Neural crest cell (in vitro differentiated cells): Measurements from ENCODE around the gene PPP1R15B. TPM values are rescaled to one million over a fixed set of nuclear protein-coding genes. Genes with fewer than 3 reads are reported as not detected.
A peak's percentile ranks its signal among the peaks of the same experiment; 100 is the strongest.

ENCODE experiments used
- DNase-seq: peaks from one replicate; pipeline ENCODE4 v3.0.0; 2021; ENCODE audit warnings: low read depth, mixed read lengths, low spot score
- H3K27ac Mint-ChIP-seq: one replicate; pipeline ENCODE4 v1.8.0; 2021; ENCODE audit warnings: mild to moderate bottlenecking, mixed read lengths; ENCODE audit not compliant: unreplicated experiment
- H3K27me3 Mint-ChIP-seq: 2 replicates; pipeline ENCODE4 v1.8.0; 2021; ENCODE audit warnings: low read depth, mild to moderate bottlenecking, mixed read lengths
- H3K36me3 Mint-ChIP-seq: 2 replicates; pipeline ENCODE4 v1.8.0; 2021; ENCODE audit warnings: low read depth, mild to moderate bottlenecking, mixed read lengths
- H3K4me1 Mint-ChIP-seq: 2 replicates; pipeline ENCODE4 v1.8.0; 2021; ENCODE audit warnings: mixed read lengths
- H3K4me3 Mint-ChIP-seq: one replicate; pipeline ENCODE4 v1.8.0; 2021; ENCODE audit warnings: mild to moderate bottlenecking, mixed read lengths
- H3K9me3 Mint-ChIP-seq: 2 replicates; pipeline ENCODE4 v1.8.0; 2021; ENCODE audit warnings: mixed read lengths
- total RNA-seq: library from RNA; stranded (reverse); gene quantifications from 2 replicates; pipeline ENCODE4 v1.2.1, GENCODE V29; 2021
- TF ChIP-seq, protein P1 (sequence below): fragments of 200-600 bp; sonication (generic); conservative IDR thresholded peaks from 2 replicates; pipeline ENCODE4 v1.5.0; 2021; ENCODE audit warnings: antibody characterized with exemption, mild to moderate bottlenecking

PPP1R15B gene
- total RNA-seq, 1 donor from 2014 or later: 46.6 TPM

DNA sequence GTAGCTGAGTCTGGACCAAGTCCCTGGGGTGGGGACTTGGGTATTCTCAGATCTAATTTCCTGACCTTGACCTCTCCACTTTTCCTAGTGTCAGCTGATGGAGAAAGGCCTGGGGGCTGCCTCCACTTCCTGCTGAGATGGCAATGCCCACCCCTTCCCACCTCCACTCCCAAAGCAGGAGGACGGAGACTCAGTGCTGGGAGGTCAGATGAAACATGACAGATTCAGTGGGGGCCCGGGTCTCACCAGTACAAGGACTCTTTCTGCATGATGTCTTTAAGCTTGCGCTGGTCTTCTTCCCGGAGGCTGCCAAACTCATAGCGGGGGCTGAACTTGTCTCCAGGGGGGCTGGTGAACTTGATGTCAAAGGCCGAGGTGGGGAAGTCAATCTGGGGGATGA is 35.6 kb upstream of the PPP1R15B start:
- H3K4me3 Mint-ChIP-seq: no peak overlapping the region
- no peak for DNase-seq
- H3K4me1 Mint-ChIP-seq: peaks cover 16% of the 10 kb centered on the region
- H3K9me3 Mint-ChIP-seq: no peaks in the 10 kb centered on the region
- TF ChIP-seq, protein P1, sequence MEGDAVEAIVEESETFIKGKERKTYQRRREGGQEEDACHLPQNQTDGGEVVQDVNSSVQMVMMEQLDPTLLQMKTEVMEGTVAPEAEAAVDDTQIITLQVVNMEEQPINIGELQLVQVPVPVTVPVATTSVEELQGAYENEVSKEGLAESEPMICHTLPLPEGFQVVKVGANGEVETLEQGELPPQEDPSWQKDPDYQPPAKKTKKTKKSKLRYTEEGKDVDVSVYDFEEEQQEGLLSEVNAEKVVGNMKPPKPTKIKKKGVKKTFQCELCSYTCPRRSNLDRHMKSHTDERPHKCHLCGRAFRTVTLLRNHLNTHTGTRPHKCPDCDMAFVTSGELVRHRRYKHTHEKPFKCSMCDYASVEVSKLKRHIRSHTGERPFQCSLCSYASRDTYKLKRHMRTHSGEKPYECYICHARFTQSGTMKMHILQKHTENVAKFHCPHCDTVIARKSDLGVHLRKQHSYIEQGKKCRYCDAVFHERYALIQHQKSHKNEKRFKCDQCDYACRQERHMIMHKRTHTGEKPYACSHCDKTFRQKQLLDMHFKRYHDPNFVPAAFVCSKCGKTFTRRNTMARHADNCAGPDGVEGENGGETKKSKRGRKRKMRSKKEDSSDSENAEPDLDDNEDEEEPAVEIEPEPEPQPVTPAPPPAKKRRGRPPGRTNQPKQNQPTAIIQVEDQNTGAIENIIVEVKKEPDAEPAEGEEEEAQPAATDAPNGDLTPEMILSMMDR: no peak
- H3K36me3 Mint-ChIP-seq: peaks cover 11% of the 10 kb centered on the region
- no peaks in the 10 kb centered on the region for H3K27me3 Mint-ChIP-seq
- H3K27ac Mint-ChIP-seq: peak overlapping the region; percentile 43

DNA sequence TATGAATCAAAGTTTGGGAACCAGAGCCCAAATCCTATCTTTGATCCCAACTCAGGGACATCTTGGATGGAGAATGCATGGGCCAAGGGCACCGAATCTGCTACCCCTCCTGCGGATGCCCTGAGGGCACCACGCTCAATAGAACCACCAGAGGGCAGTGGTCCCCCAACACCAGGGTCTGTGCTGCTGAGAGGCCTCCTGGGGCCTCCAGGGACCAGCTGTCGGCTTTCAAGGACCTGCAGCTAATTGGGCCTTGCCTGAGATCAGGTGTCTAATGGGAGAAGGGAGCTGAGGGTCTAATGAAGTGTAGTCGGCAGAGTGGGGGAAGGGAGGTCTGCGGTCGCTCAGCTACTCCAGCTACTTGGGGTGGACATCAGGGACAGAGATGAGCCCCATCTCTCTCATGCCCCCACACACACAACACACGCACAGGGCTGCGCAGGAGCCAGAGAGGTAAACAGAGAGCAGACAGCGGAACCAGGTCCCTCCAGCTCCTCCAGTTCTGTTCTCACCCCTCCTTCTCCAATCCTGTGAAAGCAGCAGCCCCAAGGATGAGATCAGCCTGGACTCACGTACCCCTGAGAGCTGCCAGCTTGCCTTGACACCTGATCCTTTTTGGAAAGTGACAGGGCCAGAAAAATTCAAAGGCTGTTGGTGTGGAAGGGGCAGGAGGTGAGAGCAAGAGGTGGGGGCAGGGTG is 34.9 kb upstream of the PPP1R15B start:
- Mint-ChIP-seq H3K36me3 (peaks cover 13% of the 10 kb centered on the region), H3K4me3 (peak overlapping the region; percentile 72), H3K9me3 (no peaks in the 10 kb centered on the region), H3K27ac (peak overlapping the region; percentile 27), H3K4me1 (peaks cover 16% of the 10 kb centered on the region), H3K27me3 (no peaks in the 10 kb centered on the region)
- peak; percentile 64 for DNase-seq
- TF ChIP-seq, protein P1: peak; percentile 65

DNA sequence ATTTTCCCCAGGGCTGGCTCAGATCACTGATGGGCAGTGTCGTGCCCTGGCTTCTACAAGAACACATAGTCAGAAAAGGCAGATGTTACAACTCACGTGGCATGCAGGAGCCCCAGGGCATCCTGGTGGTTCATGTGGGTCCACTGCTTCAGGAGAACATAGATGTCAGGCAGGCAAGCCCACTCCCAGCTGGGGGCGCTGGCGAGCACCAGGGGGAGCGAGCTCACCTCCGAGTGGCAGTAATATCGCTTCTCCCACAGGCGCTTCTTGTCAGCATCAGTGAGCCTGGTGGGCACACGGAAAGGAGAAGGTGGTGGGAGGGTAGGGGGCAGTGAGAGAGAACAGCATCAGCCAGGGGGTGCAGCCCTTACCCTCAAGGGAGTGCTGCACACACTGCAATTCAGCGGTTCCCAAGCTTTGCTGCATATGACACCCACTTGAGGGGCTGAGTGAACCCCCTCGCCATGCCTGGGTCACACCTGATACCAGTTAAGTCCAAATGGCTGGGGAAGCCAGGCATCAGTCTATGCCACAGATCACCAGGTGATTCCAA is 34.3 kb upstream of the PPP1R15B start:
- H3K9me3 Mint-ChIP-seq: no peaks in the 10 kb centered on the region
- TF ChIP-seq, protein P1: no peak
- peaks cover 13% of the 10 kb centered on the region for H3K36me3 Mint-ChIP-seq
- no peak overlapping the region for H3K27ac Mint-ChIP-seq
- no peaks in the 10 kb centered on the region for H3K27me3 Mint-ChIP-seq
- H3K4me3 Mint-ChIP-seq: no peak overlapping the region
- H3K4me1 Mint-ChIP-seq: peaks cover 16% of the 10 kb centered on the region
- DNase-seq: peak; percentile 58

DNA sequence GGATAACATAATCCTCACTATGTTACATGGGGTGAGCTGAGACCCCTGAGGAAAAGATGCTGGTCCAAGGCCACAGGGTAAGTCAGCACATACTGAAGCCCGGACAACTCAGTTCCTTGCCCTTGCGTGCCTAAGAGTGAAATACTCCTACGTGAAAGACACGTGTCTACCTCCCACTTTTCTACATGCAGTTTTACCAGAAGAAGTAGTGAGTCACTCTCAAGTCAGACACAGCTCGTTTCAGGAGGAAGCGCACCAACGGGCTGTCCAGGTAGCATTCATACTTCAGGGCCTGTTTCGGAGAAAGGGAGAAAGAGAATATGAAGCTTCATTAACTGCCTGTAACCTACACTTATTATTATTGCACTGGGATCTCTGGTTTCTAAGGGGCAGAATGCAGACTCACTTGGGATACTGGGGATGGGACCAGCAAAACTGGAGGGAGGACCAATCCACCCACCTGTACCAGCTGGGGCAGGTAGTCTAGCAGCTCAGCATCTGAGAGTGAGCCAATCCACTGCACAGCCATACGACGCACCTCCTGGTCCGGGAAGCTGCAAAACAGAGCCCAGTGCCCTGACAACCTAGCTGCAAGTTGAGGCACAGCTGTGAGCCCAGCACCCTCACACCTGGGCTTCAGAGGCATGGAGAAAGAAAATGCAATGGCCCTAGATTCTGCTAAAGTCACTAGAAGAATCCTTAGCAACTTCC is 32.4 kb upstream of the PPP1R15B start:
- peaks cover 10% of the 10 kb centered on the region for H3K36me3 Mint-ChIP-seq
- TF ChIP-seq, protein P1: no peak
- H3K27me3 Mint-ChIP-seq: no peaks in the 10 kb centered on the region
- H3K4me1 Mint-ChIP-seq: peaks cover 16% of the 10 kb centered on the region
- no peak for DNase-seq
- peak overlapping the region; percentile 43 for H3K27ac Mint-ChIP-seq
- no peak overlapping the region for H3K4me3 Mint-ChIP-seq
- H3K9me3 Mint-ChIP-seq: no peaks in the 10 kb centered on the region

DNA sequence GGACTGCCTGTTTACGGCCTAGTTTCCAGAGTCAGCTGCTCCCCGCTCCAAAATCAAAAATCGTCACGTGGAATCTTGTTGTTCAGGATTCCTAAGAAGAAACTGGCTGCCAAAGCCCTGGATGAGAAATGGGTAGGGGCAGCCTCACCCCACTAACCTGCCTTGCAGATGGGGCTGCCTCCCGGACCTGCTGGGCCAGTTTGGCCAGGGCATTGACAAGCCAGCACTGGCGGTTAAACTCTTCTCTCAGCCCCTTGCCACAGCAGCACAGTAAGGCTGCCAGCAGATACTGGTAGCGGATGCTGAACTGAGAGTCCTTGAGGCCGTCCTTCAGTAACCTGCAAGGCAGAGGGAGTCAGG is 31.6 kb upstream of the PPP1R15B start:
- peaks cover 10% of the 10 kb centered on the region for H3K36me3 Mint-ChIP-seq
- H3K27ac Mint-ChIP-seq: no peak overlapping the region
- no peak for DNase-seq
- H3K4me1 Mint-ChIP-seq: peaks cover 16% of the 10 kb centered on the region
- no peaks in the 10 kb centered on the region for H3K9me3 Mint-ChIP-seq
- no peak overlapping the region for H3K4me3 Mint-ChIP-seq
- H3K27me3 Mint-ChIP-seq: no peaks in the 10 kb centered on the region
- TF ChIP-seq, protein P1: no peak
